GM12801 (cell line): ENCODE data around the gene MIP.

Experiments used
- CTCF ChIP-seq: IDR thresholded peaks from one replicate; pipeline ENCODE4 v1.5.1; 2011; ENCODE audit warnings: control low read depth; ENCODE audit not compliant: insufficient read length; ENCODE audit errors: extremely low read depth

The MIP gene

DNA sequence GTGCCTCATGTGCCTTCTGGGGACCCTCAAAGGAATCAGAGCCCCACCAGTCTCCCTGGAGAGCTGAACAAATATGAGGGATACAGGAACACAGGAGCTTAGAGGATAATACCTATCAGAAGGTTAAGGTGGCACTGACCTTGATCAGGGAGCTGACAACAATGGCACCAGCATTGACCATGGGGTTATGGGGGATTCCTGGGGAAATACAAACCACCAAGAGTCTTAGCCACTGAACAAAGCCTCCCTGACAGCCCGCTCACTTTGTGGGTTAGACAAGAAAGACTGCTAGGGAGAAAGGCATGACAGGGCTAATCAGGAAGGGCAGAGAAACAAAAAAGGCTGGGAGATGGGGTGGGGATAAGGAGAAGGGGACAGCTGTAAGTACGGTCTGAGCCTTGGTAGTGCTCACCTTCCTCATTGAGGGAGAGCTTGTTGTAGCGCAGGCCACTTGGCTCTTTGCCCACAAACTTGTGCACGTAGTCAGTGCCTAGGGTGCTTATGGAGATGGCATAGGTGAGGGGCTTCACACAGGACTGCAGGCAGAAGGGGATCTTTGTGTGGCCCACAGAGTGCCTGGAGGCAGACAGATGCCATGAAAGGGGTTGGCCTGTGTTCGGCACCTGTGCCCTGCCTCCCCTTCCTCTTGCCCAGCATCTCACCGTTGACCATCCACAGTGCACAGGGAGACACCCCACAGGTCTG is 23.2 kb upstream of the MIP start:
- no peak for TF ChIP-seq CTCF

GRCh38 chr12:56476972-56477432 is 22.5 kb upstream of the MIP start:
- TF ChIP-seq CTCF = no peak

GRCh38 chr12:56476143-56476542 is 21.7 kb upstream of the MIP start:
- no peak for TF ChIP-seq CTCF

GRCh38 chr12:56474389-56474788 is 19.9 kb upstream of the MIP start:
- TF ChIP-seq CTCF = no peak

DNA sequence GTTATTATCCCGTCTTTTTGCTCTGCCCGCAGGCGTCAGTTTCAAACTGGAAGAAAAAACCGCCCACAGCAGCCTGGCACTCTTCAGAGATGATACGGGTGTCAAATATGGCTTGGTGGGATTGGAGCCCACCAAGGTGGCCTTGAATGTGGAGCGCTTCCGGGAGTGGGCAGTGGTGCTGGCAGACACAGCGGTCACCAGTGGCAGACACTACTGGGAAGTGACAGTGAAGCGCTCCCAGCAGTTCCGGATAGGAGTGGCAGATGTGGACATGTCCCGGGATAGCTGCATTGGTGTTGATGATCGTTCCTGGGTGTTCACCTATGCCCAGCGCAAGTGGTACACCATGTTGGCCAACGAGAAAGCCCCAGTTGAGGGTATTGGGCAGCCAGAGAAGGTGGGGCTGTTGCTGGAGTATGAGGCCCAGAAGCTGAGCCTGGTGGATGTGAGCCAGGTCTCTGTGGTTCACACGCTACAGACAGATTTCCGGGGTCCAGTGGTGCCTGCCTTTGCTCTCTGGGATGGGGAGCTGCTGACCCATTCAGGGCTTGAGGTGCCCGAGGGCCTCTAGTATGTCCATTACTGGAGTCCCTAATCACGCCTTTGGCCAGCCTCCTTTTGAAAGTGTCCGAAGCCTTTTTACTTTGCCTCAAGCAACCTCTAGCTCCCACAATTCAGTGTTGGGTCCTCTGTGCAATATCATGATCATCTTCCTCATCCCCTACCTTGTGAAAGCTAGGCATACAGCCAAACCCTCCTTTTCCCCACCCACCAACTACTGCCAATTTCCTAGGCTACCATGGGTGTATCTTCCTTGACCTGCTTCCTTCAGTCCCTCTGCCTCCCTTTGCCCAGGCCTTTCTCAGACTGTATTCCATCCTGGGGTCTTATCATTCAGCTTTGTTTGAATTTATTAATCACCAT is 14.8 kb upstream of the MIP start:
- TF ChIP-seq CTCF = no peak

DNA sequence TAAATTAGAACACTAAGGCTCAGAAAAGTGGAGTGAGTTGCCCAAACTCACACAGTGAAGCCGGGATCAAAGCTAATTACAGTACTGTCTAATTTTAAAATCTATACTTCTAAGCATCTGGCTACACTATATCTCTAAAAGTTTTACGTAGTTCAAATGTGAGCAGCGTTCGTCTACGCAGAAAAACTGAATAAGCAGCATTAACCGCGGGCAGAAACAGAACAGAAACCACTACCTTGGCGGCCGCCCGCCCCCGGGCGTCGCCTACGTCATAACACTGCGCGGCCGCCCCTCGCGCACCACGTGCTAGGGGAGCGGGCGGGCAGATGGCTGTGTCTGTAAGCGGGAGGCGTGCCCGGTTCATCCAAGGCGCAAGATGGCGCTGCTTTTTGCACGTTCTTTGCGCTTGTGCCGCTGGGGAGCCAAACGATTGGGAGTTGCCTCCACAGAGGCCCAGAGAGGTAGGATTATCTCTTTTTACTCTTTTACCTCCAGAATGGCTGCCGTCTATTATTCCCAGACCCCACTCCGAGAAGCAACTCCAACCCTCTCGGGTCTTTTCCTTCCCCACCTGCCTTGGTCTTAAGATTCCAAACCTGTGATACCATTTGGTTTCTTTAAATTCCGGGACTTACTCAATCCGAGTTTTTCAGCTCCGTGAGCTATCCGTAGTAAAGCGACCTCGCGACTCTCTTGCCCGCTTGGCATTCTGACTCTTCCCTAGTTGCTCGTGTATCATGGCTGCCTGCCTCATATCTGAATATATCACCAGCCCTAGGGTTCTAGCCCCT is 14.0 kb upstream of the MIP start, which contains the start of gene SPRYD4:
SPRYD4 (plus strand) TSS at position 363 of the 791 bp plus-strand sequence; CDS start at position 377, 14 bp downstream.
- no peak for TF ChIP-seq CTCF

- no peak for TF ChIP-seq CTCF
These were observed 8.1 kb upstream of the MIP start for GRCh38 chr12:56462565-56462964.
